HepG2 (cell line): Measurements from ENCODE around the gene PAX7. TPM values are rescaled to one million over a fixed set of nuclear protein-coding genes. Genes with fewer than 3 reads are reported as not detected.
A peak's percentile ranks its signal among the peaks of the same experiment; 100 is the strongest.

ENCODE experiments used
- ATAC-seq: fragments of 200-7000 bp; cut with Tn5 transposase; 3 replicates; pipeline ENCODE4 v1.9.1; 2020; ENCODE audit warnings: mild to moderate bottlenecking, moderate library complexity
- BruUV-seq: library from RNA; stranded (reverse); fragments of 400-500 nt; replicated peaks from 2 replicates; lab custom pipeline; 2021; lab: Mats Ljungman, UMichigan
- CTCF ChIA-PET: fragments of 300-600 bp; formaldehyde crosslinking; extraction: SDS; loops from one replicate; lab custom pipeline; 2021; ENCODE audit warnings: low total read pairs, inconsistent platforms, low intra/inter-chr PET ratio; lab: Yijun Ruan, JAX
- POLR2A ChIA-PET: fragments of 350-600 bp; sonication (Branson Sonifier 250); formaldehyde crosslinking; loops from one replicate; lab custom pipeline; 2020; ENCODE audit warnings: antibody characterized with exemption, inconsistent platforms; lab: Yijun Ruan, JAX
- DNase-seq: peaks from one replicate; pipeline ENCODE4 v3.0.0-alpha.2; 2015; ENCODE audit warnings: low spot score
- FAIRE-seq: peaks from 3 replicates; lab custom pipeline; 2011; peaks lifted over from hg19 to GRCh38; lab: Jason Lieb, UNC
- H2AFZ ChIP-seq: one replicate; pipeline ENCODE4 v1.6.1; 2011; ENCODE audit warnings: low read length, inconsistent platforms
- H3K27ac ChIP-seq: fragments of 300-600 bp; 3 replicates; pipeline ENCODE4 v1.8.0; 2011; ENCODE audit warnings: mixed run types, mild to moderate bottlenecking, mixed read lengths, low read length, inconsistent platforms; ENCODE audit not compliant: insufficient read depth; ENCODE audit errors: extremely low read length
- H3K27me3 ChIP-seq, 2 experiments: fragments of 200-600 bp in 1 of 2; 2 replicates in 1 of 2; 3 replicates in 1 of 2; pipeline versions ENCODE4 v1.6.0 to v1.8.0; 2011; ENCODE audit warnings: low read length in 2 of 2, mild to moderate bottlenecking in 2 of 2, moderate library complexity in 2 of 2, inconsistent platforms in 1 of 2; ENCODE audit not compliant: insufficient read depth in 2 of 2, control insufficient read depth in 1 of 2
- H3K36me3 ChIP-seq, 2 experiments: fragments of 200-600 bp in 1 of 2; replicated peaks in 1 of 2; 2 replicates in 1 of 2; 3 replicates in 1 of 2; pipeline versions ENCODE4 v1.5.1 to v1.8.0; 2011; ENCODE audit warnings: low read length in 2 of 2, inconsistent platforms in 1 of 2; ENCODE audit not compliant: insufficient read depth in 2 of 2, control insufficient read depth in 1 of 2
- H3K4me1 ChIP-seq: 2 replicates; pipeline ENCODE4 v1.5.1; 2012; ENCODE audit warnings: low read length, inconsistent platforms; ENCODE audit not compliant: insufficient read depth
- H3K4me2 ChIP-seq: 2 replicates; pipeline ENCODE4 v1.6.0; 2011; ENCODE audit warnings: low read depth, low read length, inconsistent platforms
- H3K4me3 ChIP-seq, 3 experiments: fragments of 200-600 bp in 1 of 3; sonication (generic), shearing (Covaris generic) in 1 of 3; replicated peaks in 1 of 3; 2 replicates each; pipeline ENCODE4 v1.5.1; 2011 to 2016; ENCODE audit warnings: low read length in 3 of 3, inconsistent platforms in 2 of 3, low read depth in 2 of 3, mild to moderate bottlenecking in 2 of 3, control low read depth in 1 of 3, mixed read lengths in 1 of 3; ENCODE audit not compliant: insufficient read depth in 1 of 3
- H3K79me2 ChIP-seq: one replicate; pipeline ENCODE4 v1.6.1; 2011; ENCODE audit warnings: low read length, inconsistent platforms; ENCODE audit not compliant: insufficient read depth
- H3K9ac ChIP-seq: 2 replicates; pipeline ENCODE4 v1.6.0; 2011; ENCODE audit warnings: mild to moderate bottlenecking, low read depth, low read length, inconsistent platforms; ENCODE audit not compliant: insufficient read depth
- H3K9me3 ChIP-seq: 2 replicates; pipeline ENCODE4 v1.5.1; 2012; ENCODE audit warnings: mild to moderate bottlenecking, low read length
- H4K20me1 ChIP-seq: 2 replicates; pipeline ENCODE4 v1.6.0; 2011; ENCODE audit warnings: inconsistent platforms, mild to moderate bottlenecking, low read length, moderate library complexity; ENCODE audit not compliant: insufficient read depth
- CEBPB ChIP-seq: IDR thresholded peaks from 2 replicates; pipeline ENCODE4 v1.6.1; 2011; ENCODE audit warnings: low read depth, low read length, improper control_type of control experiment, borderline replicate concordance
- NFYC ChIP-seq: IDR thresholded peaks from 2 replicates; pipeline ENCODE4 v1.6.1; 2016; ENCODE audit warnings: missing genetic modification reagents, missing compliant biosample characterization
- XRCC5 ChIP-seq: fragments of 200-400 bp; formaldehyde crosslinking; optimal IDR thresholded peaks from 2 replicates; pipeline ENCODE3; 2017; ENCODE audit warnings: mild to moderate bottlenecking, low read length
- ZNF256 ChIP-seq: sonication (generic); formaldehyde crosslinking; conservative IDR thresholded peaks from 2 replicates; pipeline ENCODE4 v1.4.0; 2020; ENCODE audit warnings: missing genetic modification reagents
- WGBS: methylation state at CpG from one replicate; pipeline ENCODE4 v1.1.6; 2017; ENCODE audit warnings: low lambda C conversion rate; 5-methylcytosine and 5-hydroxymethylcytosine counted together
- in situ Hi-C: cut with HindIII; loops from 2 replicates; pipeline ENCODE4 v1.10.0; 2017; ENCODE audit warnings: low pct_unique_long_range_greater_than_20kb; ENCODE audit not compliant: extremely low pct_ligation_motif_present
- intact Hi-C: fragments of 100-400 bp; cut with micrococcal nuclease; formaldehyde crosslinking; loops from one replicate; pipeline ENCODE4 v1.10.0; 2022; ENCODE audit not compliant: unreplicated experiment
- polyA plus RNA-seq, 8 experiments: library from polyadenylated mRNA; depleted of rRNA in 3 of 8; stranded (reverse) in 7 of 8; unstranded in 1 of 8; fragments of >200 nt; fragmentation: Illumina TruSeq in 4 of 8; extraction: Trizol in 4 of 8; gene quantifications; 2 replicates each; pipeline versions ENCODE4 v1.2.1 to v1.2.3, GENCODE V29; 2011 to 2016; ENCODE audit warnings: low read depth in 4 of 8, missing spikeins in 1 of 8, mixed read lengths in 1 of 8; ENCODE audit not compliant: insufficient read depth in 1 of 8
- total RNA-seq, 5 experiments: library from RNA; depleted of rRNA; stranded (reverse); fragments of >200 nt; fragmentation: Illumina TruSeq; extraction: Trizol; gene quantifications; 2 replicates each; pipeline ENCODE4 v1.2.3, GENCODE V29; 2016; ENCODE audit warnings: low read depth in 1 of 5

PAX7 gene
- total and polyA plus RNA-seq, 2 of the 13 experiments (the other 11 are each of a cell fraction or from before 2014, with no cell fraction given) = not detected

GRCh38 chr1:18751425-18751824 is 120.8 kb downstream of the PAX7 start:
- no peaks in the 10 kb centered on the region for H3K4me1 ChIP-seq
- no peaks in the 10 kb centered on the region for H4K20me1 ChIP-seq
- H3K27me3 ChIP-seq = peaks cover 0 to 11% of the 10 kb centered on the region in 2 experiments; a peak in 2 of 5 replicates
- CTCF ChIA-PET = no interaction called here
- no peak overlapping the region for H2AFZ ChIP-seq
- no peak for TF ChIP-seq ZNF256
- TF ChIP-seq NFYC (CRISPR knock-in tag) = 0 out of 2 replicates have a peak, but pooled peaks have one; percentile 33
- no peak overlapping the region for H3K9ac ChIP-seq
- no peak overlapping the region for H3K4me2 ChIP-seq
- no peak for ATAC-seq
- H3K27ac ChIP-seq = no peak overlapping the region
- POLR2A ChIA-PET = no interaction called here
- no peaks in the 10 kb centered on the region for H3K9me3 ChIP-seq
- FAIRE-seq = no peak
- no peaks in the 10 kb centered on the region for H3K79me2 ChIP-seq
- DNase-seq = no peak
- no peak overlapping the region for H3K4me3 ChIP-seq
- in situ Hi-C loops = no loop called here
- no peaks in the 10 kb centered on the region for H3K36me3 ChIP-seq
- BruUV-seq = no TSS peak
- intact Hi-C loops = no loop called here
- WGBS = 0% methylated on average over 4 of the region's 4 CpGs

DNA sequence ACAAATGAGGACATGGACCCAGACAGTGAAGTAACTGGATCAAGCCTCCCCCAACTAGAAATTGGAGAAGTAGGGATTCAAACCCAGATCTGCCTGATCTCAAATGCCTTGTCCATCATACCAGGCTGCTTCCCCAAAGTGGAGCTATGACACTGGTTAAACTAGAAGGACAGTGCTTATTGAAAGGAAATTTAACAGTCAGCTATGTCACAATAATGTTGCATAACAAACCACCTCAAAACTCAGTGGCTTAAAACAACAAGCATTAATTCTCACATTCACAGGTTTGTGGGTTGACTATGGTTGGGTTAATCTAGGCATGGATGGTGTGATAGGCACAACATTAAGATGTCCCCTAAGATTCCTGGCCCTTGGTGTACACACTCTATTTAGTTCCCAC is 121.8 kb downstream of the PAX7 start:
- ChIA-PET CTCF (no interaction called here), POLR2A (no interaction called here)
- H3K79me2 ChIP-seq = no peaks in the 10 kb centered on the region
- no peaks in the 10 kb centered on the region for H4K20me1 ChIP-seq
- ATAC-seq (no peak), FAIRE-seq (no peak), DNase-seq (no peak)
- no peak overlapping the region for H3K27ac ChIP-seq
- BruUV-seq = no TSS peak
- H3K9me3 ChIP-seq = no peaks in the 10 kb centered on the region
- H3K4me1 ChIP-seq = no peaks in the 10 kb centered on the region
- H3K4me3 ChIP-seq = no peak overlapping the region
- no peaks in the 10 kb centered on the region for H3K36me3 ChIP-seq
- H3K27me3 ChIP-seq = peaks cover 0 to 11% of the 10 kb centered on the region in 2 experiments; a peak in 2 of 5 replicates
- no peak overlapping the region for H3K9ac ChIP-seq
- intact Hi-C loops = no loop called here
- TF ChIP-seq CEBPB = 0 out of 2 replicates have a peak, but pooled peaks have one; percentile 53
- TF ChIP-seq XRCC5 = no peak
- H2AFZ ChIP-seq = no peak overlapping the region
- H3K4me2 ChIP-seq = no peak overlapping the region
- in situ Hi-C loops = no loop called here
